ENCODE measurements around the gene SLC25A26. TPM values are rescaled to one million over a fixed set of nuclear protein-coding genes. Genes with fewer than 3 reads are reported as not detected.
A peak's percentile ranks its signal among the peaks of the same experiment; 100 is the strongest.

The SLC25A26 gene
- total and polyA plus RNA-seq, 2 of the 13 experiments (the other 11 are each of a cell fraction or from before 2014, with no cell fraction given): 23.1 to 32.7 TPM

DNA sequence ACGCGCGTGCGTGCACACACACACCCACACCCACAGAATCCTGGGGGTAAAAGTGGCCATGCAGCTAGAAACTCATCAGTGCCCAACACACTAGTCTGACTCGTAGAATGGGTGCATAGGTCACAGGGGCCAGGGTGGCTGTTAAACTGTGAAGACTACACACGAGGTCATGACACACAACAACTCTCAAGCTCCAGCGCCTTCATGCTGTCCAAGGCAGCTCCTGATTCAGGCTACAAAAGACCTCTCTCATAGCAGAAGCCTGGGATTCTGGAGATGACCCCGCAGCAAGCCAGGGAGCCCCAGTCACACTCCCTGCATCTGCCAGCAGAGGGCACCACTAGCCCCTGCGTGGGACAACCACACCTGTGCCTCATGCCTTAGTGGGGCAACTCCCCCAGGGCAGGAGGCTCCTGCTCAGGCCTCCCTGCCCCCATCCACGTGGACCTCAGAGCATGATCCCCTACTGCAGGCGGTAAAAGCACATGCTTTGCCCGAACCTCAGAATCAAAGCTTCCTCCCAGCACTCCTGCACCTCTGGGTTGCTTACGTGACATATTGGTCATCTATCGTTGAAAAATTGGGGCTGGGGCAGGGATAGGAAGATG, 186.9 kb downstream of the SLC25A26 start (continued):
- TF ChIP-seq KLF15 (CRISPR knock-in tag; IDR thresholded peaks at IDR 0.05; ENCODE audit: borderline replicate concordance) (no peak), SMAD3 (CRISPR knock-in tag; IDR thresholded peaks at IDR 0.05) (no peak), KMT2B (CRISPR knock-in tag; IDR thresholded peaks at IDR 0.05) (no peak), BRD4 (CRISPR knock-in tag; IDR thresholded peaks at IDR 0.05) (no peak), MBD4 (IDR thresholded peaks at IDR 0.05; ENCODE audit: borderline replicate concordance, low read length) (no peak), HOXA5 (CRISPR knock-in tag; IDR thresholded peaks at IDR 0.05) (no peak), TCF7 (IDR thresholded peaks at IDR 0.05; ENCODE audit: low read depth) (no peak), ZNF768 (CRISPR knock-in tag; IDR thresholded peaks at IDR 0.05) (peak; percentile 47; the same call in 1 of the 2 replicates), ERF (CRISPR knock-in tag; IDR thresholded peaks at IDR 0.05) (peak; percentile 53; the same call in 1 of the 2 replicates), AGO2 (optimal IDR thresholded peaks at IDR 0.05; ENCODE audit: low read depth, low read length) (peak; percentile 46), TOPORS (CRISPR knock-in tag; IDR thresholded peaks at IDR 0.05) (no peak), CCDC6 (CRISPR knock-in tag; IDR thresholded peaks at IDR 0.05) (no peak), ZNF331 (CRISPR knock-in tag; IDR thresholded peaks at IDR 0.05) (peak; percentile 46; the same call in 1 of the 2 replicates), SSRP1 (CRISPR knock-in tag; IDR thresholded peaks at IDR 0.05) (no peak), ZNF589 (CRISPR knock-in tag; conservative IDR thresholded peaks at IDR 0.05) (no peak), WIZ (CRISPR knock-in tag; IDR thresholded peaks at IDR 0.05) (no peak)
- TF ChIP-seq, protein P1, sequence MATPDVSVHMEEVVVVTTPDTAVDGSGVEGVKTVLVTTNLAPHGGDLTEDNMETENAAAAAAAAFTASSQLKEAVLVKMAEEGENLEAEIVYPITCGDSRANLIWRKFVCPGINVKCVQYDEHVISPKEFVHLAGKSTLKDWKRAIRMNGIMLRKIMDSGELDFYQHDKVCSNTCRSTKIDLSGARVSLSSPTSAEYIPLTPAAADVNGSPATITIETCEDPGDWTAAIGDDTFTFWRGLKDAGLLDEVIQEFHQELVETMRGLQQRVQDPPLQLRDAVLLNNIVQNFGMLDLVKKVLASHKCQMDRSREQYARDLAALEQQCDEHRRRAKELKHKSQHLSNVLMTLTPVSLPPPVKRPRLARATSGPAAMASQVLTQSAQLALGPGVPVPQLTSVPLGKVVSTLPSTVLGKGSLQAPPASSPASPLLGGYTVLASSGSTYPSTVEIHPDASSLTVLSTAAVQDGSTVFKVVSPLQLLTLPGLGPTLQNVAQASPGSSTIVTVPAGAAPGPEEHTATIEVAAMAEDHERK (CRISPR knock-in tag; IDR thresholded peaks at IDR 0.05; ENCODE audit: low read depth): no peak
- TF ChIP-seq, protein P2, sequence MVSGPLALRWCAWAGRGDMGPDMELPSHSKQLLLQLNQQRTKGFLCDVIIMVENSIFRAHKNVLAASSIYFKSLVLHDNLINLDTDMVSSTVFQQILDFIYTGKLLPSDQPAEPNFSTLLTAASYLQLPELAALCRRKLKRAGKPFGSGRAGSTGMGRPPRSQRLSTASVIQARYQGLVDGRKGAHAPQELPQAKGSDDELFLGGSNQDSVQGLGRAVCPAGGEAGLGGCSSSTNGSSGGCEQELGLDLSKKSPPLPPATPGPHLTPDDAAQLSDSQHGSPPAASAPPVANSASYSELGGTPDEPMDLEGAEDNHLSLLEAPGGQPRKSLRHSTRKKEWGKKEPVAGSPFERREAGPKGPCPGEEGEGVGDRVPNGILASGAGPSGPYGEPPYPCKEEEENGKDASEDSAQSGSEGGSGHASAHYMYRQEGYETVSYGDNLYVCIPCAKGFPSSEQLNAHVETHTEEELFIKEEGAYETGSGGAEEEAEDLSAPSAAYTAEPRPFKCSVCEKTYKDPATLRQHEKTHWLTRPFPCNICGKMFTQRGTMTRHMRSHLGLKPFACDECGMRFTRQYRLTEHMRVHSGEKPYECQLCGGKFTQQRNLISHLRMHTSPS (CRISPR knock-in tag; IDR thresholded peaks at IDR 0.05; ENCODE audit: low read depth): no peak
- TF ChIP-seq, protein P3, sequence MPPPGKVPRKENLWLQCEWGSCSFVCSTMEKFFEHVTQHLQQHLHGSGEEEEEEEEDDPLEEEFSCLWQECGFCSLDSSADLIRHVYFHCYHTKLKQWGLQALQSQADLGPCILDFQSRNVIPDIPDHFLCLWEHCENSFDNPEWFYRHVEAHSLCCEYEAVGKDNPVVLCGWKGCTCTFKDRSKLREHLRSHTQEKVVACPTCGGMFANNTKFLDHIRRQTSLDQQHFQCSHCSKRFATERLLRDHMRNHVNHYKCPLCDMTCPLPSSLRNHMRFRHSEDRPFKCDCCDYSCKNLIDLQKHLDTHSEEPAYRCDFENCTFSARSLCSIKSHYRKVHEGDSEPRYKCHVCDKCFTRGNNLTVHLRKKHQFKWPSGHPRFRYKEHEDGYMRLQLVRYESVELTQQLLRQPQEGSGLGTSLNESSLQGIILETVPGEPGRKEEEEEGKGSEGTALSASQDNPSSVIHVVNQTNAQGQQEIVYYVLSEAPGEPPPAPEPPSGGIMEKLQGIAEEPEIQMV (CRISPR knock-in tag; IDR thresholded peaks at IDR 0.05; ENCODE audit: low read depth): no peak
- TF ChIP-seq, protein P4, sequence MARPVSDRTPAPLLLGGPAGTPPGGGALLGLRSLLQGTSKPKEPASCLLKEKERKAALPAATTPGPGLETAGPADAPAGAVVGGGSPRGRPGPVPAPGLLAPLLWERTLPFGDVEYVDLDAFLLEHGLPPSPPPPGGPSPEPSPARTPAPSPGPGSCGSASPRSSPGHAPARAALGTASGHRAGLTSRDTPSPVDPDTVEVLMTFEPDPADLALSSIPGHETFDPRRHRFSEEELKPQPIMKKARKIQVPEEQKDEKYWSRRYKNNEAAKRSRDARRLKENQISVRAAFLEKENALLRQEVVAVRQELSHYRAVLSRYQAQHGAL (CRISPR knock-in tag; IDR thresholded peaks at IDR 0.05; ENCODE audit: not compliant biosample characterization): no peak
- TF ChIP-seq, protein P5, sequence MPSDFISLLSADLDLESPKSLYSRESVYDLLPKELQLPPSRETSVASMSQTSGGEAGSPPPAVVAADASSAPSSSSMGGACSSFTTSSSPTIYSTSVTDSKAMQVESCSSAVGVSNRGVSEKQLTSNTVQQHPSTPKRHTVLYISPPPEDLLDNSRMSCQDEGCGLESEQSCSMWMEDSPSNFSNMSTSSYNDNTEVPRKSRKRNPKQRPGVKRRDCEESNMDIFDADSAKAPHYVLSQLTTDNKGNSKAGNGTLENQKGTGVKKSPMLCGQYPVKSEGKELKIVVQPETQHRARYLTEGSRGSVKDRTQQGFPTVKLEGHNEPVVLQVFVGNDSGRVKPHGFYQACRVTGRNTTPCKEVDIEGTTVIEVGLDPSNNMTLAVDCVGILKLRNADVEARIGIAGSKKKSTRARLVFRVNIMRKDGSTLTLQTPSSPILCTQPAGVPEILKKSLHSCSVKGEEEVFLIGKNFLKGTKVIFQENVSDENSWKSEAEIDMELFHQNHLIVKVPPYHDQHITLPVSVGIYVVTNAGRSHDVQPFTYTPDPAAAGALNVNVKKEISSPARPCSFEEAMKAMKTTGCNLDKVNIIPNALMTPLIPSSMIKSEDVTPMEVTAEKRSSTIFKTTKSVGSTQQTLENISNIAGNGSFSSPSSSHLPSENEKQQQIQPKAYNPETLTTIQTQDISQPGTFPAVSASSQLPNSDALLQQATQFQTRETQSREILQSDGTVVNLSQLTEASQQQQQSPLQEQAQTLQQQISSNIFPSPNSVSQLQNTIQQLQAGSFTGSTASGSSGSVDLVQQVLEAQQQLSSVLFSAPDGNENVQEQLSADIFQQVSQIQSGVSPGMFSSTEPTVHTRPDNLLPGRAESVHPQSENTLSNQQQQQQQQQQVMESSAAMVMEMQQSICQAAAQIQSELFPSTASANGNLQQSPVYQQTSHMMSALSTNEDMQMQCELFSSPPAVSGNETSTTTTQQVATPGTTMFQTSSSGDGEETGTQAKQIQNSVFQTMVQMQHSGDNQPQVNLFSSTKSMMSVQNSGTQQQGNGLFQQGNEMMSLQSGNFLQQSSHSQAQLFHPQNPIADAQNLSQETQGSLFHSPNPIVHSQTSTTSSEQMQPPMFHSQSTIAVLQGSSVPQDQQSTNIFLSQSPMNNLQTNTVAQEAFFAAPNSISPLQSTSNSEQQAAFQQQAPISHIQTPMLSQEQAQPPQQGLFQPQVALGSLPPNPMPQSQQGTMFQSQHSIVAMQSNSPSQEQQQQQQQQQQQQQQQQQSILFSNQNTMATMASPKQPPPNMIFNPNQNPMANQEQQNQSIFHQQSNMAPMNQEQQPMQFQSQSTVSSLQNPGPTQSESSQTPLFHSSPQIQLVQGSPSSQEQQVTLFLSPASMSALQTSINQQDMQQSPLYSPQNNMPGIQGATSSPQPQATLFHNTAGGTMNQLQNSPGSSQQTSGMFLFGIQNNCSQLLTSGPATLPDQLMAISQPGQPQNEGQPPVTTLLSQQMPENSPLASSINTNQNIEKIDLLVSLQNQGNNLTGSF (CRISPR knock-in tag; IDR thresholded peaks at IDR 0.05): no peak
